ENCODE data around the gene KMT5C.
"Not testable (repeated sequence)": the region's sequence is repeated elsewhere in the genome, so short reads cannot be mapped to it uniquely, and the experiment has no call there.

DNA sequence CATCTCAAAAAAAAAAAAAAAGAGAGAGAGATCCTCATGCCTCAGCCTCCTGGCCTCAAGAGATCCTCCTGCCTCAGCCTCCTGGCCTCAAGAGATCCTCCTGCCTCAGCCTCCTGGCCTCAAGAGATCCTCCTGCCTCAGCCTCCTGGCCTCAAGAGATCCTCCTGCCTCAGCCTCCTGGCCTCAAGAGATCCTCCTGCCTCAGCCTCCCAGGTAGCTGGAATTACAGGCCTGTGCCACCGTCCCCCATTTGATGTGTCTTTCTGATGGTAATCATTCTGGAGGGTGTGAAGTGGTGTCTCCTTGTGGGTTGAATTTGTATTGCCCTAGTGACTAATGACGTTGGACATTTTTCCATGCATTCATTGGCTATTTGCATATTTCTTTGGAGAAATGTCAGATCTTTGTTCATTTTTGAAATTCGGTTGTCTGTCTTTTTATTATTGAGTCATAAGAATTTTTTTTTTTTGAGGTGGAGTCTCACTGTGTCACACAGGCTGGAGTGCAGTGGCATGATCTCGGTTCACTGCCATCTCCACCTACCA, 10.8 kb upstream of the KMT5C start:
- not testable (repeated sequence) for TF ChIP-seq ZNF274 (IDR thresholded peaks at IDR 0.05; ENCODE audit: low read depth, low read length); YY1 (IDR thresholded peaks at IDR 0.05; ENCODE audit: insufficient read depth, insufficient read length)

All from NT2/D1 (cell line).